ENCODE results near the gene GGCT. TPM values are rescaled to one million over a fixed set of nuclear protein-coding genes. Genes with fewer than 3 reads are reported as not detected.

GGCT gene
- total and polyA plus RNA-seq, 9 donors = 17.9 to 36.1 (median 25.7) TPM

GRCh38 chr7:30468791-30469190 lies 35.8 kb downstream of the GGCT start:
- Histone ChIP-seq H3K27me3 (no peaks in the 10 kb centered on the region), H3K36me3 (no peaks in the 10 kb centered on the region), H3K4me3 (no peak overlapping the region), H3K27ac (peak overlapping the region; percentile 42 to 81), H3K4me1 (ENCODE audit: insufficient read depth) (peaks cover 51% of the 10 kb centered on the region), H3K9me3 (no peaks in the 10 kb centered on the region)
- DNase-seq = peak; percentile 65 to 78 (median 72)
- 27 to 38% (median 30%) methylated on average over 4 of the region's 4 CpGs for WGBS, 3 donors
- intact Hi-C loops (cut with DNase I) = no loop called here
- TF ChIP-seq CTCF (IDR thresholded peaks at IDR 0.05) = no peak

- intact Hi-C loops (cut with DNase I) = no loop called here
- 37 to 40% (median 38%) methylated on average over 2 of the region's 2 CpGs for WGBS, 3 donors
- Histone ChIP-seq H3K4me1 (ENCODE audit: insufficient read depth) (peaks cover 45% of the 10 kb centered on the region), H3K27ac (peak overlapping the region; percentile 42 to 81), H3K9me3 (no peaks in the 10 kb centered on the region), H3K4me3 (no peak overlapping the region), H3K36me3 (no peaks in the 10 kb centered on the region), H3K27me3 (no peaks in the 10 kb centered on the region)
- no peak for TF ChIP-seq CTCF (IDR thresholded peaks at IDR 0.05)
- no peak for DNase-seq
These were observed 36.6 kb downstream of the GGCT start for GRCh38 chr7:30468041-30468440.

GRCh38 chr7:30467271-30467670 lies 37.4 kb downstream of the GGCT start:
- no peaks in the 10 kb centered on the region for H3K36me3 ChIP-seq
- DNase-seq = peak in 1 of 5 donors; percentile 3
- intact Hi-C loops (cut with DNase I) = no loop called here
- H3K4me3 ChIP-seq = no peak overlapping the region
- TF ChIP-seq CTCF (IDR thresholded peaks at IDR 0.05) (no peak), POLR2A (IDR thresholded peaks at IDR 0.05) (no peak), EP300 (IDR thresholded peaks at IDR 0.05) (no peak)
- no peaks in the 10 kb centered on the region for H3K9me3 ChIP-seq
- no peaks in the 10 kb centered on the region for H3K27me3 ChIP-seq
- WGBS, 3 donors = 90 to 92% (median 92%) methylated on average over 4 of the region's 4 CpGs
- no peak overlapping the region for H3K27ac ChIP-seq
- H3K4me1 ChIP-seq (ENCODE audit: insufficient read depth) = peaks cover 38% of the 10 kb centered on the region

- no peaks in the 10 kb centered on the region for H3K36me3 ChIP-seq
- H3K27me3 ChIP-seq = no peaks in the 10 kb centered on the region
- intact Hi-C loops (cut with DNase I) = no loop called here
- H3K27ac ChIP-seq = peak overlapping the region in 1 of 2 donors; percentile 20
- WGBS, 3 donors = 56 to 69% (median 57%) methylated on average over 4 of the region's 4 CpGs
- H3K9me3 ChIP-seq = no peaks in the 10 kb centered on the region
- TF ChIP-seq EP300 (IDR thresholded peaks at IDR 0.05) = no peak
- TF ChIP-seq POLR2A (IDR thresholded peaks at IDR 0.05) = no peak
- no peak for TF ChIP-seq CTCF (IDR thresholded peaks at IDR 0.05)
- DNase-seq = peak in 1 of 5 donors; percentile 15
- peaks cover 29% of the 10 kb centered on the region for H3K4me1 ChIP-seq (ENCODE audit: insufficient read depth)
- no peak overlapping the region for H3K4me3 ChIP-seq
These were observed 38.4 kb downstream of the GGCT start for GRCh38 chr7:30466266-30466665.

- no peak for TF ChIP-seq CTCF (IDR thresholded peaks at IDR 0.05)
- TF ChIP-seq EP300 (IDR thresholded peaks at IDR 0.05) = no peak
- TF ChIP-seq POLR2A (IDR thresholded peaks at IDR 0.05) = no peak
- Histone ChIP-seq H3K36me3 (no peaks in the 10 kb centered on the region), H3K27ac (peak overlapping the region in 1 of 2 donors; percentile 20), H3K4me1 (ENCODE audit: insufficient read depth) (peaks cover 26% of the 10 kb centered on the region), H3K4me3 (no peak overlapping the region), H3K9me3 (no peaks in the 10 kb centered on the region), H3K27me3 (no peaks in the 10 kb centered on the region)
- WGBS, 3 donors = 69 to 76% (median 71%) methylated on average over 2 of the region's 2 CpGs
- intact Hi-C loops (cut with DNase I) = no loop called here
- DNase-seq = peak in 1 of 5 donors; percentile 28
These were observed 38.8 kb downstream of the GGCT start for GRCh38 chr7:30465811-30466180.
